Neuron (in vitro differentiated cells): ENCODE results near the gene MRC2.
"Not testable (repeated sequence)": the region's sequence is repeated elsewhere in the genome, so short reads cannot be mapped to it uniquely, and the experiment has no call there.

Source experiments
- H2AFZ ChIP-seq: one replicate; pipeline ENCODE4 v1.6.1; 2013; ENCODE audit warnings: low read depth, mild to moderate bottlenecking, inconsistent platforms, low read length, moderate library complexity
- H3K27me3 ChIP-seq: one replicate; pipeline ENCODE4 v1.6.1; 2013; ENCODE audit warnings: low read length; ENCODE audit not compliant: insufficient read depth
- H3K36me3 ChIP-seq: one replicate; pipeline ENCODE4 v1.6.1; 2013; ENCODE audit warnings: low read length; ENCODE audit not compliant: insufficient read depth
- H3K4me1 ChIP-seq: one replicate; pipeline ENCODE4 v1.6.1; 2013; ENCODE audit warnings: low read length; ENCODE audit not compliant: insufficient read depth
- H3K4me3 ChIP-seq: 2 replicates; pipeline ENCODE4 v1.5.1; 2013; ENCODE audit warnings: mild to moderate bottlenecking, low read length, moderate library complexity
- H3K9me3 ChIP-seq: one replicate; pipeline ENCODE4 v1.6.1; 2013; ENCODE audit warnings: low read length

Gene MRC2

GRCh38 chr17:62597150-62597549 is 30.3 kb upstream of the MRC2 start:
- no peaks in the 10 kb centered on the region for H3K27me3 ChIP-seq
- no peak overlapping the region for H2AFZ ChIP-seq
- peaks cover 34% of the 10 kb centered on the region for H3K9me3 ChIP-seq
- H3K4me3 ChIP-seq = no peak overlapping the region
- H3K36me3 ChIP-seq = peaks cover 71% of the 10 kb centered on the region
- H3K4me1 ChIP-seq = no peaks in the 10 kb centered on the region

- peaks cover 72% of the 10 kb centered on the region for H3K36me3 ChIP-seq
- H3K4me3 ChIP-seq = no peak overlapping the region
These were observed 29.6 kb upstream of the MRC2 start for GRCh38 chr17:62597920-62598319.

GRCh38 chr17:62599964-62600657 is 27.4 kb upstream of the MRC2 start:
- H3K9me3 ChIP-seq = peaks cover 23% of the 10 kb centered on the region
- no peaks in the 10 kb centered on the region for H3K4me1 ChIP-seq
- peaks cover 75% of the 10 kb centered on the region for H3K36me3 ChIP-seq
- H3K27me3 ChIP-seq = no peaks in the 10 kb centered on the region
- no peak overlapping the region for H3K4me3 ChIP-seq
- H2AFZ ChIP-seq = no peak overlapping the region

More at GRCh38 chr17:62597920-62598319, 29.6 kb upstream of the MRC2 start:
- no peaks in the 10 kb centered on the region for H3K27me3 ChIP-seq
- H3K9me3 ChIP-seq = peaks cover 33% of the 10 kb centered on the region
- H3K4me1 ChIP-seq = no peaks in the 10 kb centered on the region
- H2AFZ ChIP-seq = no peak overlapping the region

- H3K9me3 ChIP-seq = peaks cover 20% of the 10 kb centered on the region
- H3K4me3 ChIP-seq = no peak overlapping the region
- H3K27me3 ChIP-seq = no peaks in the 10 kb centered on the region
- peaks cover 75% of the 10 kb centered on the region for H3K36me3 ChIP-seq
- no peaks in the 10 kb centered on the region for H3K4me1 ChIP-seq
- no peak overlapping the region for H2AFZ ChIP-seq
These were observed 26.7 kb upstream of the MRC2 start for GRCh38 chr17:62600805-62601204.

- Histone ChIP-seq H3K27me3 (no peaks in the 10 kb centered on the region), H3K4me1 (no peaks in the 10 kb centered on the region), H3K9me3 (peaks cover 14% of the 10 kb centered on the region), H2AFZ (no peak overlapping the region), H3K36me3 (peaks cover 70% of the 10 kb centered on the region), H3K4me3 (no peak overlapping the region)
These were observed 26.0 kb upstream of the MRC2 start for GRCh38 chr17:62601471-62601870.

- not testable (repeated sequence) for H3K4me1 ChIP-seq, H3K27me3 ChIP-seq, H3K9me3 ChIP-seq, H3K4me3 ChIP-seq, H2AFZ ChIP-seq
- H3K36me3 ChIP-seq = peaks cover 72% of the 10 kb centered on the region
These were observed 23.7 kb upstream of the MRC2 start for GRCh38 chr17:62603783-62604182.

GRCh38 chr17:62605588-62605987 is 21.9 kb upstream of the MRC2 start:
- Histone ChIP-seq H3K27me3 (no peaks in the 10 kb centered on the region), H2AFZ (no peak overlapping the region), H3K4me3 (no peak overlapping the region), H3K9me3 (peaks cover 6% of the 10 kb centered on the region), H3K36me3 (peaks cover 76% of the 10 kb centered on the region), H3K4me1 (no peaks in the 10 kb centered on the region)

GRCh38 chr17:62611292-62611691 is 16.2 kb upstream of the MRC2 start:
- H3K4me1 ChIP-seq = no peaks in the 10 kb centered on the region
- peaks cover 67% of the 10 kb centered on the region for H3K36me3 ChIP-seq
- H3K4me3 ChIP-seq = no peak overlapping the region
- H2AFZ ChIP-seq = no peak overlapping the region
- H3K9me3 ChIP-seq = no peaks in the 10 kb centered on the region
- H3K27me3 ChIP-seq = no peaks in the 10 kb centered on the region

- no peak overlapping the region for H3K4me3 ChIP-seq
- no peak overlapping the region for H2AFZ ChIP-seq
- no peaks in the 10 kb centered on the region for H3K9me3 ChIP-seq
- peaks cover 64% of the 10 kb centered on the region for H3K36me3 ChIP-seq
- no peaks in the 10 kb centered on the region for H3K27me3 ChIP-seq
- no peaks in the 10 kb centered on the region for H3K4me1 ChIP-seq
These were observed 15.7 kb upstream of the MRC2 start for GRCh38 chr17:62611728-62612127.

GRCh38 chr17:62612289-62612688 is 15.2 kb upstream of the MRC2 start:
- H3K9me3 ChIP-seq, H3K4me1 ChIP-seq, H3K27me3 ChIP-seq, H2AFZ ChIP-seq, H3K4me3 ChIP-seq: not testable (repeated sequence)
- peaks cover 61% of the 10 kb centered on the region for H3K36me3 ChIP-seq

GRCh38 chr17:62613095-62613494 is 14.4 kb upstream of the MRC2 start:
- not testable (repeated sequence) for H3K9me3 ChIP-seq, H3K27me3 ChIP-seq, H2AFZ ChIP-seq, H3K4me3 ChIP-seq
- H3K4me1 ChIP-seq = peaks cover 13% of the 10 kb centered on the region
- peaks cover 54% of the 10 kb centered on the region for H3K36me3 ChIP-seq

GRCh38 chr17:62614142-62614541 is 13.3 kb upstream of the MRC2 start:
- Histone ChIP-seq H3K27me3 (no peaks in the 10 kb centered on the region), H3K9me3 (no peaks in the 10 kb centered on the region), H3K36me3 (peaks cover 47% of the 10 kb centered on the region)

GRCh38 chr17:62615503-62615902 is 12.0 kb upstream of the MRC2 start:
- Histone ChIP-seq H2AFZ (no peak overlapping the region), H3K9me3 (no peaks in the 10 kb centered on the region), H3K27me3 (no peaks in the 10 kb centered on the region), H3K4me3 (no peak overlapping the region), H3K36me3 (peaks cover 33% of the 10 kb centered on the region), H3K4me1 (peaks cover 15% of the 10 kb centered on the region)

More at GRCh38 chr17:62614142-62614541, 13.3 kb upstream of the MRC2 start:
- Histone ChIP-seq H3K4me1 (peaks cover 15% of the 10 kb centered on the region), H3K4me3 (no peak overlapping the region), H2AFZ (no peak overlapping the region)
